A549 (cell line): ENCODE measurements around the gene NHERF1. TPM values are rescaled to one million over a fixed set of nuclear protein-coding genes. Genes with fewer than 3 reads are reported as not detected.

Experiments
- ATAC-seq, 2 experiments: fragments of 200-7000 bp in 1 of 2; fragments of >200 bp in 1 of 2; cut with Nextera tagmentation in 1 of 2; cut with Tn5 transposase in 1 of 2; 3 replicates each; pipeline versions ENCODE4 v1.8.0 to v1.9.1; 2018 to 2020; ENCODE audit warnings: mild to moderate bottlenecking in 1 of 2, moderate library complexity in 1 of 2
- CTCF ChIA-PET: fragments of 300-600 bp; sonication (Branson Sonifier 250); formaldehyde crosslinking; extraction: SDS; loops from one replicate; lab custom pipeline; 2021; ENCODE audit warnings: antibody characterized with exemption, inconsistent platforms; lab: Yijun Ruan, JAX
- POLR2A ChIA-PET: fragments of 350-600 bp; formaldehyde crosslinking; extraction: SDS; loops from one replicate; lab custom pipeline; 2021; ENCODE audit warnings: antibody characterized with exemption, inconsistent platforms; lab: Yijun Ruan, JAX
- DNase-seq, 2 experiments: peaks; one replicate each; pipeline versions ENCODE4 v3.0.0 to v3.0.0-alpha.2; 2011 to 2016; ENCODE audit warnings: low read depth in 1 of 2, low spot score in 1 of 2
- FAIRE-seq: peaks from 2 replicates; lab custom pipeline; 2011; peaks lifted over from hg19 to GRCh38; lab: Jason Lieb, UNC
- H3K27ac ChIP-seq, 2 experiments: fragments of >200 bp; sonication (Bioruptor Twin); formaldehyde crosslinking; 3 replicates each; pipeline ENCODE4 v1.5.1; 2016 to 2017
- H3K4me1 ChIP-seq: fragments of >200 bp; sonication (Bioruptor Twin); formaldehyde crosslinking; 3 replicates; pipeline ENCODE4 v1.6.1; 2016
- H3K4me2 ChIP-seq: fragments of >200 bp; sonication (Bioruptor Twin); formaldehyde crosslinking; 3 replicates; pipeline ENCODE4 v1.6.1; 2016
- H3K4me3 ChIP-seq: fragments of >200 bp; sonication (Bioruptor Twin); formaldehyde crosslinking; 3 replicates; pipeline ENCODE4 v1.5.1; 2016
- H3K9me3 ChIP-seq: fragments of >200 bp; sonication (Bioruptor Twin); formaldehyde crosslinking; 3 replicates; pipeline ENCODE4 v1.6.1; 2016
- CBX2 ChIP-seq: fragments of 200-600 bp; sonication (generic); IDR thresholded peaks from 2 replicates; pipeline ENCODE4 v1.6.1; 2016; ENCODE audit warnings: low read depth, mild to moderate bottlenecking, borderline replicate concordance
- CEBPB ChIP-seq, 2 experiments: fragments of >200 bp in 1 of 2; sonication (Bioruptor Twin) in 1 of 2; formaldehyde crosslinking in 1 of 2; IDR thresholded peaks; 2 replicates each; pipeline ENCODE4 v1.6.1; 2012 to 2016
- CHD2 ChIP-seq: fragments of 150-350 bp; IDR thresholded peaks from 2 replicates; pipeline ENCODE4 v1.6.1; 2014; ENCODE audit warnings: low read length; ENCODE audit not compliant: partially characterized antibody
- CHD4 ChIP-seq: fragments of 200-600 bp; sonication (generic); IDR thresholded peaks from 2 replicates; pipeline ENCODE4 v1.6.1; 2016; ENCODE audit warnings: antibody characterized with exemption, mild to moderate bottlenecking, borderline replicate concordance
- E2F6 ChIP-seq: IDR thresholded peaks from 2 replicates; pipeline ENCODE4 v1.6.1; 2012; ENCODE audit warnings: low read depth, borderline replicate concordance
- EHF ChIP-seq: fragments of 250-450 bp; sonication (Bioruptor Pico); IDR thresholded peaks from 2 replicates; pipeline ENCODE4 v1.5.0; 2020; ENCODE audit warnings: mild to moderate bottlenecking
- FOSB ChIP-seq: fragments of 250-450 bp; sonication (Bioruptor Pico); IDR thresholded peaks from 2 replicates; pipeline ENCODE4 v1.5.0; 2020; ENCODE audit warnings: mild to moderate bottlenecking, moderate library complexity
- FOSL2 ChIP-seq, 2 experiments: fragments of 450-650 bp in 1 of 2; fragments of >200 bp in 1 of 2; sonication (Bioruptor Twin) in 1 of 2; formaldehyde crosslinking; IDR thresholded peaks; 2 replicates each; pipeline versions ENCODE4 v1.5.0 to v1.6.1; 2016 to 2020; ENCODE audit warnings: mild to moderate bottlenecking in 1 of 2, moderate library complexity in 1 of 2
- GATA3 ChIP-seq: IDR thresholded peaks from 2 replicates; pipeline ENCODE4 v1.6.1; 2012; ENCODE audit warnings: borderline replicate concordance
- HEYL ChIP-seq: fragments of 250-450 bp; sonication (Bioruptor Pico); IDR thresholded peaks from 2 replicates; pipeline ENCODE4 v1.8.0; 2021; ENCODE audit warnings: mild to moderate bottlenecking, moderate library complexity
- HMGXB4 ChIP-seq: fragments of 250-450 bp; sonication (Bioruptor Pico); IDR thresholded peaks from 2 replicates; pipeline ENCODE4 v1.5.0; 2021; ENCODE audit warnings: mild to moderate bottlenecking, moderate library complexity, borderline replicate concordance
- HOXB5 ChIP-seq: fragments of 250-450 bp; sonication (Bioruptor Pico); IDR thresholded peaks from 2 replicates; pipeline ENCODE4 v1.5.0; 2020; ENCODE audit warnings: mild to moderate bottlenecking, moderate library complexity
- JUN ChIP-seq, 2 experiments: fragments of >200 bp; sonication (Bioruptor Twin); formaldehyde crosslinking; IDR thresholded peaks; 2 replicates in 1 of 2; 3 replicates in 1 of 2; pipeline ENCODE4 v1.6.1; 2016 to 2017
- JUNB ChIP-seq: fragments of >200 bp; sonication (Bioruptor Twin); formaldehyde crosslinking; IDR thresholded peaks from 2 replicates; pipeline ENCODE4 v1.6.1; 2016
- MAFK ChIP-seq: fragments of 450-650 bp; IDR thresholded peaks from 2 replicates; pipeline ENCODE4 v1.6.1; 2014; ENCODE audit not compliant: partially characterized antibody
- MYC ChIP-seq: IDR thresholded peaks from 2 replicates; pipeline ENCODE4 v1.6.1; 2012; ENCODE audit warnings: mild to moderate bottlenecking, inconsistent platforms, low read length, improper control_type of control experiment, borderline replicate concordance
- NPAS2 ChIP-seq: fragments of 250-450 bp; sonication (Bioruptor Pico); IDR thresholded peaks from 2 replicates; pipeline ENCODE4 v1.8.0; 2022; ENCODE audit warnings: mild to moderate bottlenecking, moderate library complexity, borderline replicate concordance
- PHF8 ChIP-seq: fragments of 200-600 bp; sonication (generic); IDR thresholded peaks from 2 replicates; pipeline ENCODE4 v1.6.1; 2016; ENCODE audit warnings: low read depth, mild to moderate bottlenecking, antibody characterized with exemption, moderate library complexity, borderline replicate concordance
- POLR2A ChIP-seq: IDR thresholded peaks from 2 replicates; pipeline ENCODE4 v1.6.1; 2012; ENCODE audit warnings: mild to moderate bottlenecking, low read length
- POLR2AphosphoS2 ChIP-seq: conservative IDR thresholded peaks from 2 replicates; pipeline ENCODE4 v1.6.1; 2012; ENCODE audit warnings: low read length, improper control_type of control experiment, inconsistent platforms
- RAD21 ChIP-seq, 2 experiments: fragments of >200 bp in 1 of 2; sonication (Bioruptor Twin) in 1 of 2; formaldehyde crosslinking in 1 of 2; IDR thresholded peaks in 1 of 2; conservative IDR thresholded peaks in 1 of 2; 2 replicates in 1 of 2; 3 replicates in 1 of 2; pipeline ENCODE4 v1.6.1; 2012 to 2018; ENCODE audit warnings: inconsistent platforms in 1 of 2
- RCOR1 ChIP-seq: fragments of 150-350 bp; IDR thresholded peaks from 2 replicates; pipeline ENCODE4 v1.6.1; 2014; ENCODE audit warnings: antibody characterized with exemption, low read length, low read depth
- TFCP2L1 ChIP-seq: fragments of 250-450 bp; sonication (Bioruptor Pico); IDR thresholded peaks from 2 replicates; pipeline ENCODE4 v1.5.0; 2021; ENCODE audit warnings: mild to moderate bottlenecking
- TP53 ChIP-seq: fragments of 250-450 bp; sonication (Bioruptor Pico); IDR thresholded peaks from 2 replicates; pipeline ENCODE4 v1.5.0; 2021; ENCODE audit warnings: mild to moderate bottlenecking, moderate library complexity
- ZNF302 ChIP-seq: fragments of 250-450 bp; sonication (Bioruptor Pico); IDR thresholded peaks from 2 replicates; pipeline ENCODE4 v1.9.0; 2021; ENCODE audit warnings: inconsistent platforms, mild to moderate bottlenecking, moderate library complexity
- WGBS: methylation state at CpG from one replicate; pipeline ENCODE4 v1.1.6; 2017; ENCODE audit errors: missing lambda C conversion rate; 5-methylcytosine and 5-hydroxymethylcytosine counted together
- polyA plus RNA-seq, 4 experiments: library from polyadenylated mRNA; depleted of rRNA in 3 of 4; stranded (reverse); fragments of >200 nt; fragmentation: RNase III in 1 of 4; extraction: RNeasy Plus Mini Kit Qiagen cat#74134 plus additional on column Dnase treatment in 1 of 4; gene quantifications; 2 replicates in 3 of 4; 3 replicates in 1 of 4; pipeline ENCODE4 v1.2.3, GENCODE V29; 2011 to 2017

The NHERF1 gene
- polyA plus RNA-seq, 2 of the 4 experiments (the other 2 are of a cell fraction) = 41.5 to 51.5 TPM

- ATAC-seq (no peak), FAIRE-seq (no peak), DNase-seq (no peak)
- POLR2A ChIA-PET = no interaction called here
- CTCF ChIA-PET = interaction anchor here (1.1 kb wide), 1 partner anchor 15 kb away, joined by 4 read pairs; no protein-coding TSS in a partner anchor
- TF ChIP-seq FOSB (CRISPR knock-in tag) (no peak), TP53 (CRISPR knock-in tag) (no peak), HOXB5 (CRISPR knock-in tag) (no peak), CBX2 (no peak), JUNB (no peak), HMGXB4 (CRISPR knock-in tag) (no peak), POLR2A (no peak), NPAS2 (CRISPR knock-in tag) (no peak), TFCP2L1 (CRISPR knock-in tag) (no peak), POLR2AphosphoS2 (no peak), EHF (CRISPR knock-in tag) (no peak), CHD2 (no peak), CEBPB (IDR thresholded peaks at IDR 0.05) (no peak), HEYL (CRISPR knock-in tag) (no peak), MAFK (no peak), GATA3 (no peak), RCOR1 (no peak), CHD4 (no peak)
- H3K9me3 ChIP-seq = peaks cover 7% of the 10 kb centered on the region
- H3K4me3 ChIP-seq = no peak overlapping the region
- no peak overlapping the region for H3K4me2 ChIP-seq
- H3K4me1 ChIP-seq = peaks cover 4% of the 10 kb centered on the region; the same call in 1 of the 3 replicates
- 52% methylated on average over 16 of the region's 16 CpGs for WGBS
- H3K27ac ChIP-seq = no peak overlapping the region
Observed at GRCh38 chr17:74730491-74731346, 17.7 kb upstream of the NHERF1 start.

- DNase-seq (no peak), FAIRE-seq (no peak), ATAC-seq (no peak)
- TF ChIP-seq ZNF302 (no peak), FOSL2 (IDR thresholded peaks at IDR 0.05) (no peak), FOSL2 (CRISPR knock-in tag; IDR thresholded peaks at IDR 0.05) (no peak), PHF8 (no peak), E2F6 (no peak), MYC (no peak), RAD21 (conservative IDR thresholded peaks at IDR 0.05 in 1 of 2, IDR thresholded peaks at IDR 0.05 in 1 of 2) (no peak), TFCP2L1 (CRISPR knock-in tag) (no peak), CHD2 (no peak), JUN (IDR thresholded peaks at IDR 0.05) (no peak)
- Histone ChIP-seq H3K27ac (no peak overlapping the region), H3K4me1 (peaks cover 10% of the 10 kb centered on the region; the same call in 1 of the 3 replicates), H3K4me3 (no peak overlapping the region), H3K9me3 (peaks cover 7% of the 10 kb centered on the region), H3K4me2 (no peak overlapping the region)
- CTCF ChIA-PET = no interaction called here
- POLR2A ChIA-PET = no interaction called here
- 14% methylated on average over 3 of the region's 4 CpGs for WGBS
Observed at GRCh38 chr17:74731347-74731605, 17.2 kb upstream of the NHERF1 start.
